GM19035 (cell line): Measurements from ENCODE around the gene GOLIM4.

Experiments used
- ATAC-seq: cut with Tn5 transposase; IDR thresholded peaks from one replicate; pipeline ENCODE4 v1.9.1; 2021; ENCODE audit not compliant: unreplicated experiment

Gene GOLIM4

DNA sequence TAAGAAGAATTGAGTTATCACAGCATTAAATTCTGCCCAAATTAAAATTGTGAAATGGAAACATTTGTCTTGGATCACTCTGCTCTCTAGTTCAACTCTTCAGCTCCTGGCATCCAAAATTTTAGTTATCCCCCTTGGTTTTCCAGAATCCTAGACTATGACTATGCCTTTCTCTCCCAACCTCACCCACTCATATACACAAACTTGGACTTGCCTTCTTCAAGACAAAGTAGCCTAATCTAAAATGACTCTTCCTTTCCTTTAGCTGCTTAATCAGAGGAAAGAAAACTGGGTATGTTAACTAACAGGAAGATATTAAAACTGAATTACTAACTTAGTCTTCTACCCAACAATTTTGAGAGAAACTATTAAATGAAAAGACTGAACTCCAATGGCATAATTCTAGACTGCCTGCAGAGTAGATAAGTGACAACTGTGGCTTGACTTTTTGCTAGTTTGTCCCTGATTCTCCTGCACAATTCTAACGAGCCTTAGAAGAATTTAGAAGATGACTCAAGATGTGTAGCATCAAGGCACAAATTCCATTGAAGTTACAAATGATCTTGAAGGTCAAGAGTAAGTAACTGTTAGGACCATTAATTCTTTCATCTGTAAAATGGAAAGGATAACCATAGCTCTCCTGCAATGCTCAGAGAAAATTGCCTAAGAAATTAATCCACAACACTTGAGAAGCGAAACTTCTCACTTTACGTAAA lies 5.2 kb upstream of the GOLIM4 start:
- ATAC-seq = no peak

DNA sequence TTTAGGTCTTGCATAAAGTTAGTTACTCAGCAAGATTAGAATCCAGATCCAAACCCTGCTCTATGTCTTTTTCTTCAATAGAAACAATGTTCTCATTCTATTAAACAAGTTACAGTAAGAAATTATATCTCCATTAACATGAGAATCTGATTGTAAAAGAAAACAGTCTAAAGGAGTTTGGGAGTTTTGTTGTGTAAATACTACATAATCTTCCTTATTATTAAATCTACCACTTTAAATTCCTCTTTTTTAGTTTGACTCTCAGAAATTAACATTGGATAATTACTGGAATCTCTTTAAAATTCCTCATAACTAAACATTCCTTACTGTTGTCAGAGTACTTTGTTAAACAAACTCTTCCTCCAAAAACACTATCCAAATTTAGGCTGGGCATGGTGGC lies 1.7 kb upstream of the GOLIM4 start:
- no peak for ATAC-seq

DNA sequence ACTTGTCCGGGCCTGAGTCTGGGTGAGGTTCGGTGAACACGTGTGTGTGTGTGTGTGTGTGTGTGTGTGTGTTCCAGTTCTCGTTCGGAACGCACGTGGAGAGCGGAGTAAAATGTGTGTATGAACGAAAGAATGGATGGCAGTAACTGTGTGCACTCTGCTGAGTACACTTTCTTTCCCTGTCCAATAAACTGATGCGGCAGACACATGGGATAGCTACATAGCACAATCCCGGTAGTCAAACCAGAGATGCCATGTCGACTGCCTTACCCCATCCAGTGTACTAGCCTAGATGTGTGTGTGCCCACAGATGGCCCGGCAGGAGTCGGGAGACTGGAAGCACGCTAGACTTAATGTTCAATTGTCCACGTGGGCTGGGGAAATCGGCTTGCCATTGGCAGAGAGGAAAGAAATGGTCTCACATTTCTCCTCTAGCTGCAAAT lies 507 bp upstream of the GOLIM4 start:
- ATAC-seq = peak; percentile 4

DNA sequence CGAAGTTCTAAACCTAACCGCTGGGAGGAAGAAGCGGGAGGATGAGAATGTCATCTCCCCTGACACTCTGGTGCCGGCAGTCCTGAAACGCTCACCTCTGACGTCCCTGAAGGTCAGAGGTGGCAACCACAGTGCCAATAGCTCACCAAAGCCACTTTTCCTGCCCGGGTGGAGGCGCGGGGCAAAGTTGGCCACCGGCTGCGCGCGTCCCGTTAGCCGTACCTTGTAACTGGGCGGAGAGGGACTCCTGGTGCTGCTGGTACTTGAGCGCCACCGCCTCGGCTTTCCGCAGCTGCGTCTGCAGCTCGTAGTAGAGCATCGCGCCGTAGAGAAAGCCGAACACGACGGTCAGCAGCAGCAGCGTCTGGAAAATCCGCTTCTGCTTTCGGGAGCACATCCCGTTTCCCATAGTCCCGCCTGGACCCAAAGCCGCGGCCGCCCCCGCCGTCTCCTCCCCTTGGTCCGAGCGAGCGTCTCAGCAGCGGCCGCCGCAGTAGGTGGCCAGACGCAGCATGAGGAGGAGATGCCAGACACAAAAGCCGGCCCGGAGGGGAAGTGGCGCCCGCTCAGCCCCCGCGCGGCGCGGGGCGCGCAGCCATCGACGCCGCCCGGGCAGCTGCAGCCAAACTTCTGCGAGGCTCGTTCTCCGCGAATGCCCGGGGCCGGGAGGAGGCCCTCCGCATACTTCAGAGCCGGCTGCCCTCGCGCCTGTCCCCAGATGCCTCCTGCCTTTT lies 680 bp downstream of the GOLIM4 start:
- peak; percentile 44 for ATAC-seq

GRCh38 chr3:168094580-168094876 lies 1.2 kb downstream of the GOLIM4 start:
- ATAC-seq = no peak

DNA sequence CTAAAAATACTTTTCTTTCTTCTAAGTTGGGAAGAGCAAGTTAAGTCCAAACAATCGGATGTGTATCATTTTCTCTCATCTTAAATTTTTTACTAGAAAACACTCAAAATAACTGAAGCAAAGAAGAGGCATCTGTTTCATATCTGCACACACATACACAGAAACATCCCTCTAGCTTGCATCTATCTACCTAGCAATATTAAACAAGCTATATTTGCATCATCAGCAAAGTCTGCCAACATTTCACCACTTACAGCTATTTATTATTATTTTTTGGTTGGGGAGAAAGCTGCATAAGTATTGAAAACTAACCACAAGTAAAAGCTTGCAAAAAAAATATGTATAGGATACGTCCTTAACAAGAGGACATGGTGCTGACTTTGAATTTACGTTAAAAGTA lies 1.9 kb downstream of the GOLIM4 start:
- no peak for ATAC-seq

- ATAC-seq = no peak
Measured at GRCh38 chr3:168093229-168093628, 2.5 kb downstream of the GOLIM4 start.

DNA sequence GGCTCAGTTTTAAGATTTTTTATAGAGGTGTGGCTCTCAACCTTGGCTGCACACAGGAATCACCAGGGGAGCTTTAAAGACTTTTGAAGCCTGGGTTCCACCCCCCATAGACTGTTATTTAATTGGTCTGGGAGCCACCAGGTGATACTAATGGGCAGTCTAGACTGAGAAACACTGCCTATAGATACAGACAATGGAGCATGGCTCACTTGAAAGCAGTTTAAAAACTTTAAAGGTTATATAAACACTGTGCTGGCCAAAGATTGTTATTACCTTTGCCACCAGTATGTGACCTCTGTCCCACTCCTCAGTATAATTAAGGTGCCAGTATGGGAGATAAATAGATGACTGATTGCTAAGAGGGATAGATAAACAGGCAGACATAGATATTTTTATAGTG lies 3.8 kb downstream of the GOLIM4 start:
- ATAC-seq = no peak

GRCh38 chr3:168091302-168091858 lies 4.3 kb downstream of the GOLIM4 start:
- ATAC-seq = no peak

DNA sequence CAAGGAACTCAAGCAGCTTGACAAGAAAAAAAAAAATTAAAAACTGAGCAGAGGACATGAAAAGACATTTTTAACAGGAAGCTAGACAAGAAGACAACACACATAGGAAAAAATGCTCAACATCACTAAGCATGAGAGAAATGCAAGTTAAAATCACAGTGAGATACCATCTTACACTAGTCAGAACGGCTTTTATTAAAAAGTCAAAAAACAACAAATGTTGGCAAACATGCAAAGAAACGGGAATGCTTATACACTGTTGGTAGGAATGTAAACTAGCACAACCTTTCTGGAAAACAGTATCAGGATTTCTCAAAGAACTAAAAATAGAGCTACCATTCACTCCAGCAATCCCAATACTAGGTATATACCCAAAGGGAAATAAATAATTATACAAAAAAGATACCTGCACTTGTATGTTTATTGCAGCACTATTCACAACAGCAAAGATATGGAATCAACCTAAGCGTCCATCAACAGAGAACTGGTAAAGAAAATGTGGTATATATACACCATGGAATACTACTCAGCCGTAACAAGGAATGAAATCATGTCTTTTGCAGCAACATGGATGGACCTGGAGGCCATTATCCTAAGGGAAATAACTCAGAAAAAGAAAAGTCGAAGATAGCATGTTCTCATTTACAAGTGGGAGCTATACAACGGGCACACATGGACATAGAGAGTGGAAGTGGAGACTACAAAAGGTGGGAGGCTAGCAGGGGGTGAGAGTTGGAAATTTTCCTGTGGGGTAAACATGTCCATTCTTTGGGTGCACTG lies 5.2 kb downstream of the GOLIM4 start:
- no peak for ATAC-seq

- ATAC-seq = no peak
Measured at GRCh38 chr3:168089179-168089771, 6.4 kb downstream of the GOLIM4 start.

DNA sequence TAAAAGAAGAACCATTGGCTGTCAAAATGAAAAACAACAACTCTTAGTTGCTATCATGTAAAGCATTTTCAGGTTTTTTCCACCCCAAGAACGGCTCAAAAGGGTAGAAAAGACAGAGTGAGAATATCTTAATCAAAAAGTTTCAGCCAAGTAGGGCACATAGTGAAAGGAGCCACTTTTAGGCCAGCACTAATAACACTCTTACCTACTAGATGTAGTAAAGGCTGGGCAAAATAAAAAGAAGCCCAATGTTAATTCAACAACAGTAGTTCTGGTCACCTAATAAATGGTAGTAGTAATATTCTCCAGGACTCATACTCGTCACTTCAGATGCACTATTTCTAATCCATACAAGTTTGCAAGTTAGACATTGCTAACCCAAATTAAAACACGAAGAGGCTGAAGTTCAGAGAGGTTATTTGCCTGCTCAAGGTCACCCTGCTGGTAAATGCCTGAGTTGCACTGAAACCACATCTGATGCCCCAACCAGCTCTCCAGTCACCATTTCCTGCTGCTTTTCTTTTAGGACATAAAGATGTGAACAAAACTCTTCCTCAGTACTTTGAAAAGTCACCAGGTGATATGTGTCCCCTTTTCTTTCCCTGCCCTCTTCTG lies 7.5 kb downstream of the GOLIM4 start:
- peak; percentile 81 for ATAC-seq

- ATAC-seq = no peak
Measured at GRCh38 chr3:168087539-168087938, 8.2 kb downstream of the GOLIM4 start.

GRCh38 chr3:168086541-168087260 lies 9.0 kb downstream of the GOLIM4 start:
- no peak for ATAC-seq

GRCh38 chr3:168085491-168086119 lies 10.1 kb downstream of the GOLIM4 start:
- ATAC-seq = peak; percentile 49

- ATAC-seq = no peak
Measured at GRCh38 chr3:168083906-168084305, 11.8 kb downstream of the GOLIM4 start.

DNA sequence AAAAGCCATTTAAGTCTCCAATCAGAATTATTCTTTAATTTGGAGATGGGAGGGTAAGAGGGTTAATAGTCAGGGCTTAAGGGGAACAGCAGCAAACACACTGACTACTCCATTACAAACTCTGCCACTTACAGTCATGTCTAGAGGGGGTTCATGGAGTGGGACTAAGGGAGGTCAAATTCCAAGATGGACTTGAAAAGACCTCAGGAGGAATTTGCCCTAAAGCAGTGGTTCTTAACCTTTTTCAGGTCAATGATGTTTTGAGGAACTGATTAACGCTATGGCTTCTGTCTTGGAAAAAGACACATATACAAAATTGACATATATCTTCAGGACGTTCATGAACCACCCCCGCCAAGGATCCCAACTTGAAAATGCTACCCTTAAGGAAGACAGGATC lies 13.9 kb downstream of the GOLIM4 start:
- ATAC-seq = no peak

DNA sequence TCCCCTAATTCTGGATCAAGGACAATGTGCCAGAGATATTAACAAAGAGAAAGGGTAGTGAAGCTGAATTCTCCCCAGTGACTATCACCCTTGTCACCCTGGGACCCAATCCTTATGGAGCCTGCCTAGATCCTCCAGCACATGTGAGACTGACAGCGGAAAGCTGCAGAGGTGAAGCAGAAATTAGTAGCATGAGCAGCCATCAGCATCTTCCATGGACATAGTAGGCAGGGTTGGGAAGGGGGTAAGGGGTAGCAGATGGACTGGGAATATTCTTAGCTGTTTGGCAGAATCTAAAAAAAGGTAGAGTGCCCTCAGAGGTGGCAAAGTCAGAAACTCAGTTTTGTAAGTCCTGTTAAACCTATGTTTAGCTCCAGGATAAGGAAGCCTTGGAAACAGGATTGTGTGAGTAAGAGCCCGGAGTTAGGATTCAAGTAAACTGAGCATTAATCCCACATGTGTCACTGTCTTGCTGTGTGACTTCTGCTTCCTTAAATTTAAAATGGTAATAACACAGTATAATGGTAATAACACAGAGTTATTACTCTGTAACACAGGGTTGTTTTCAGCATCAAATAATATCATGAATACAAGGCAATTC lies 14.5 kb downstream of the GOLIM4 start:
- no peak for ATAC-seq

- ATAC-seq = no peak
Measured at GRCh38 chr3:168080499-168081170, 15.1 kb downstream of the GOLIM4 start.
